Stimulated activated CD8-positive, alpha-beta memory T cell treated with anti-CD3 and anti-CD28 coated beads, Interleukin-12 subunit alpha, Interleukin-12 subunit beta, amount 100 ng/mL, for 1 hour (primary cell): ENCODE results near the gene ATAD3A.
"Not testable (repeated sequence)": the region's sequence is repeated elsewhere in the genome, so short reads cannot be mapped to it uniquely, and the experiment has no call there.

Source experiments
- DNase-seq: peaks from one replicate; pipeline ENCODE4 v3.0.0-alpha.2; 2020; ENCODE audit warnings: low read depth

The ATAD3A gene

DNA sequence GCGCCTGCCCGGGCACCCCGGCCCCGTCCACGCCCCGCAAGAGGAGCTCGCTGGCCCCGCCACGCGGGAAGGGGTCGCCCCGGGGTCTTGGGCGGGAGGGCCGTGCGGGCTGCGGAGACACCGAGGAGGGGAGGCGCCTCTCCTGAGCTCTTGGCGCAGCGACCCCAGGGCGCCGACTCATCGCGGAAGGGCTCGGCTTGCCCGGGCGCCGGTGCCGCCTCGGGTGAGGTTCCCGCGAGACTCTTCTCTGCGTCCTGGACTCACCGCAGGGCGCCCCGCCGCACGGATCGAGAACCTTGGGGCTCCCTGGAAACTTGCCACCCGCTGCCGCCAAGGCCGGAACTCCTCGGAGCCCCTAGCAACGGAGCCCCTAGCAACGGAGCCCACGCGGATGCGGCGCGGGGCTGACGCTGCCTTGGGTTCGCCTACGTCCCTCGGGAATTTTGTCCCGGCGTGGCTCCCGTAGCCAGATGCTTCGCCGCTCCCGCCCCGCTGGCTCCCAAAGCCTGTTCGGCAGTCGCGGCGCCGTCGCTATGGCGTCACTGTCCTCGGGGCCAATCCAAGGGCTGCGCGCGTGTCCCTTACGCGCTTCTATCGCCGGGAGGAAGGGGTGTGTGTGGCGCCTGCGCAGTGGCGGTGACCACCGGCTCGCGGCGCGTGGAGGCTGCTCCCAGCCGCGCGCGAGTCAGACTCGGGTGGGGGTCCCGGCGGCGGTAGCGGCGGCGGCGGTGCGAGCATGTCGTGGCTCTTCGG is at the start of gene ATAD3A:
Gene ATAD3A (plus strand): TSS at position 630 of the 753 bp plus-strand sequence. CDS start 107 bp downstream, at position 737.
- DNase-seq, result peak; percentile 91

DNA sequence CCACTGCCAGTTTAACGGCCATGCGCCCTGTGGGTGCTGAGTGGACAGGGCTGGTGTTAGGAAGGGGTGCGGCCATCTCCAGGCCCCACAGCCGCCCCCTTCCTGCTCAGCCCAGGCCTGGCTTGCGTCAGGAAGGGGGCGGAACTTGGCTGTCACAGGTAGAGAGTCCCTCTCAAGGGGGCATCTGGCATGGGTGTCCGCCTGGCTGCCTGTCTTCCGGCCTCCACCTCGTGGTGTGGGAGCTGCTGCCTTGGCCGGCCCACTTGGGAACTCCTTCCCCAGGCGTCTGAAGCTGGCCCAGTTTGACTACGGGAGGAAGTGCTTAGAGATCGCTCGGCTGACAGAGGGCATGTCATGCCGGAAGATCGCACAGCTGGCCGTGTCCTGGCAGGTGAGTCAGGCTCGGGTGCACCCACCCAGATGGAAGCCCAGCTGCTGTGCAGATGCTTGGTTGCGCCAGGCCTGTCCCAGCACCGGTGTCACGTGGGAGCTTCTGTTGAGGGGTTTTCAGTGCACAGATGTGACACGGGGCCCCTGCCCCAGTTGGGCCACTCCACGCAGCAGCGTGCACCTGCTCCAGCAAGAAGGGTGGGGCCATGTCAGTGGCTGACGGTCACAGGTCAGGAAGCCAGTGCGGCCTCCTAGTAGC is 49.5 kb upstream of the ATAD3A start:
- no peak for DNase-seq

DNA sequence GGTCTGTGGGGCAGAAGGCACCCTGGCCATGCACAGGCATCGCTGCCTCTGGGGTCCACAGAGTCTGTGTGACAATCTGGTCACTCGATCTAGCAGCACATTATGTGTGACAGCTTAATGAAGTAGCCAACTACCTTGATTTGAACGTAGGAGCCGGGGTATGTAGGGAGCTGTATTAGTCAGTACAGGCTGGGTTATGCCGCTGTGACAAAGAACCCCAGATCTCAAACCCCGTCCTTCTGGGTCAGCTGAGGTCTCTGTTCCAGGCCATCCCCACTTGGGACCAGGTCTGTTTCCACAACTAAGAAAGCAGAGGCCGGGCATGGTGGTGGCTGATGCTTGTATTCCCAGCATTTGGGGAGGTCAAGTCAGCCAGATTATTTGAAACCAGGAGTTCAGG is 48.6 kb upstream of the ATAD3A start:
- no peak for DNase-seq

DNA sequence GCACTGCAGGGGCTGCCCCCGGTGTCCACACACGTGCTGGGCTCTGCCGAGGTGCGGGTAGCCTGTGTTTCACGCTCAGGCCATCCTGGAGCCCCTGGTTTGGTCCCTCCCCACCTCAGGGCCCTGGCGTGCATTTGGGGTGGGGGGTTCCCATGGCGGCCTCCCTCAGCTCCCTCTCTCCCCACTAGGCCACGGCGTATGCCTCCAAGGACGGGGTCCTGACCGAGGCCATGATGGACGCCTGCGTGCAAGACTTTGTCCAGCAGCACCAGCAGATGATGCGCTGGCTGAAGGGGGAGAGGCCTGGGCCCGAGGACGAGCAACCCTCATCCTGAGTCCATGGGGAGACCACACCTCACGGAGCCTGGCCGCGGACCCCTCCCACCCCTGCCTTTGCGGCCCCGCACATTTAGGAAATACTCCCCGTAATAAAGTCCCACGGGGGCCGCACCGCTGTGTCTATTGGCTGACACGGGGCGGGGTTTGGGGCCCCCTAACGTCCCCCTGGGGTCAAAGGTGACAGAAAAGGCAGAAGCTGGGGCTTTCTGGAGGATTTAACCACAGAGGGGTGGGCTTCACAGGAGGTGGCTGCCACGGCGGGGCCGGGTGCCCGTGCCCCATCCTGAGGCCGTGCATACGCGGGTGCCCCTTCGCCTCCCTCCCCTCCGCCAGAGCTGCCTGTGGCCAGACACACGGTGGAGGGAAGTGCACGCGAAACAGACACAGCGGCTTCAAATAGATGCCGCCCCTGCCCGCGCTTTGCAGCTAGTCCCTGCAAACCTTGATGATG is 43.6 kb upstream of the ATAD3A start:
- DNase-seq, result not testable (repeated sequence)

DNA sequence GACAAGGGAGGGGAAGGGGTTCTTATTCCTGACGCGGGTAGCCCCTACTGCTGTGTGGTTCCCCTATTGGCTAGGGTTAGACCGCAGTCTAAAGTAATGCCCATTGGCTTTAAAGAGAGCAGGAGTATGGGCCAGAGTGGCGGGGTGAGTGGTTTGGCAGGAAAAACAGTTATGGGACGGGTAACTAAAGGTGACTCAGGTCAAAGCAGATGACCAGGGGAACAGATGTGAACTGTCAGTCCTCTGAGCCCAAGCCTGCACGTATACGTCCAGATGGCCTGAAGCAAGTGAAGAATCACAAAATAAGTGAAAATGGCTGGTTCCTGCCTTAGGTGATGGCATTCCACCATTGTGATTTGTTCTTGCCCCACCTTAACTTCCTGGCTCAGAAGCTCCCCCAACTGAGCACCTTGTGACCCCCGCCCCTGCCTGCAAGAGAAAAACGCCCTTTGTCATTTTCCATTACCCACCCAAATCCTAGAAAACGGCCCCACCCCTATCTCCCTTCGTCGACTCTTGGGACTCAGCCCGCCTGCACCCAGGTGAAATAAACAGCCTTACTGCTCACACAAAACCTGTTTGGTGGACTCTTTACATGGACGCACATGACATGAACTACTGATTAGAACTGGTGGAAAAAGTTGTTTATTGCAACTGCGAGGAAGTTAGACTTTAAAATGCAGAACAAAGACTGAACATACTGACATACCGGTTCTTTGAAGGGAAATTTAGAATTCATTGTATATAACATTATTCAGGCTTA is 41.2 kb upstream of the ATAD3A start:
- DNase-seq, result no peak

DNA sequence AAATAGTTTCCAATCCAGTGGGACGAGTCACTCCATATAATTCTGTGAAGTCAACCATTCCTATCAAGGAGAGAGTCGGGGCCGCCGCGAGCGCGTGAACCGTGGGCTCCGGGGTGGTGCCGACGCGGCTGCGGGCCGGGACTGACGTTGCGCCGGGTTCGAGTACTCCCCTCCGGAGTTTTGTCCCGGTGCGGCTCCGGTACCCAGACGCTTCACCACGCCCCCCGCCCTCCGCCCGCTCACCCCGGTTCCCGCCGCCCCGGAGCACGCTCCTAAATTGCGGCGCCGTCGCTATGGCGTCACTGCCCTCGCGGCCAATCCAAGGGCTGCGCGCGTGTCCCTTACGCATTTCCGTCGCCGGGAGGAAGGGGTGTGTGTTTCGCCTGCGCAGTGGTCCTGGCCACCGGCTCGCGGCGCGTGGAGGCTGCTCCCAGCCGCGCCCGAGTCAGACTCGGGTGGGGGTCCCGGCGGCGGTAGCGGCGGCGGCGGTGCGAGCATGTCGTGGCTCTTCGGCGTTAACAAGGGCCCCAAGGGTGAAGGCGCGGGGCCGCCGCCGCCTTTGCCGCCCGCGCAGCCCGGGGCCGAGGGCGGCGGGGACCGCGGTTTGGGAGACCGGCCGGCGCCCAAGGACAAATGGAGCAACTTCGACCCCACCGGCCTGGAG is 40.4 kb upstream of the ATAD3A start, which contains the start of gene ATAD3B:
Gene ATAD3B (plus strand): TSS at position 377 of the 664 bp plus-strand sequence. CDS start 120 bp downstream, at position 497.
- DNase-seq, result peak; percentile 85

DNA sequence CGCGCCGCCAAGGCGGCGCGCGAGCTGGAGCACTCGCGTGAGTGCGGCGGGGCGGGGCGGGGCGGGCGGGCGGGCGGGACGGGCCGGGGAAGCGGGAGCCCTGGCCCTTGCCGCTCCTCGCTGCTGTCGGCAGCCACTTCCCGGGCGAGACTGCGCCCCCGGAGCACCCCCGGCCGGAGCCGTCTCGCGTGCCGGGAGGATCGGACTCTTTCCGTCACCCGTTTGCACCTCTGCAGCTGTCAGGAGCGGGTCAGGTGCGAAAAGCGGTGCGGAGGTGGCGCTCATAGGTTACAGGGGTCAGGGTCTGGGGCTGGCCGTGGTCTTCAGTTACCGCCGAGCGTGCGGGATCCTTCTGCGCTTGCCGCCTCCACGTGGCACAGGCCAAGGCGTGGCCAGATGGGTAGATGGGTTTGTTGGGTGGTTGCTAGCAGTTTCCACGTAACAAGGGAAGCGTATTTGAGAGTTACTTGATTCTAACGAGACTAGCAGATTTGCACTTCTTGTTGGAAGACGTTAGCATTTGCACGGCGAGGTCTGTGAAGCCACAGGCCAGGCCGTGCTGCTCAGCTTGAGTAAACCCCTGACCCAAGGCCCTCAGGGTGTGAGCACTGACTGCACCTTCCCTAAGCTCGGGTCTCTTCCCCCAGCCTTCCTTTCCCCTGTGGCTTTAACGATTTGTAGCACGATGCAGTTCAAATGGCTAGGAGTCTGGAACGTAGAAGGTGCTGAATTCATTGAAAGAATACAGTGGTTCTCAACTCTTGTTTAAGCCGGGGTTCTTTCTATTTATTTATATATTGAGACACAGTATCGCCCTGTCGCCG is 39.7 kb upstream of the ATAD3A start:
- not testable (repeated sequence) for DNase-seq

DNA sequence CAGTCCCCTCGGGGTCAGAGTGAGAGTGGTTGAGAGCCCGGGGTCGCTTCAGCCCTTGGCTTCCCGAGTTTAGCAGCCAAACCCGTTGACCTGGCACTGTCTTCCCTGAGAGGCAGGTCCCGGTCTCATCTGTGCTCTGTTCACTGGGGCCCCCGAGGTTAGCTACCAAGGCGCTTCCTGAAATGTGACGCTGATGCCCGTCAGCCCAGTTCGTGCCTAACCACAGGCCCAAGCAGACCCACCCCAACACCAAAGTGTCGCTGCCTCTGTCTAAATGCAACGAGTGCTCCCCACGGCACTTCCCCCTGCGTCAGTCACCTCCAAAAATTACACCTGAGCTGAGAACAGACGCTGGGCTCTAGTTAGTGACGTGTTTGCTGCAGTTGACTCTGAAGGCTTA is 36.0 kb upstream of the ATAD3A start:
- DNase-seq, result not testable (repeated sequence)

DNA sequence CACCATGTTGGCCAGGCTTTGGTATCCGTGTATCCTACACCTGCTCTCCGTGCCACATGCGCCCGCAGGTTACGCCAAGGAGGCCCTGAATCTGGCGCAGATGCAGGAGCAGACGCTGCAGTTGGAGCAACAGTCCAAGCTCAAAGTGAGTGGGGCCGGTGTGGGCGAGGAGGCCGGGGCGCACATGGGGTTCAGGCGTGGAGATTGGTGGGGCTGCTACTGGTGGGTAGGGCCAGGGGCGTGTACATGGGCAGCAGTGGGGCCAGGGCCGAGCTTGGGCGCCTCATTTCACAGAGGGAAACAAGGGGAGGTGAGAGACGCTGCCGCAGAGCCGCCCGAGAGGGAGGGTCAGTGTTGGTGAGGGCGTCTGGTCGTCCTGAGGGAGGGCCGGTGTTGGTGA is 34.8 kb upstream of the ATAD3A start:
- DNase-seq, result no peak

DNA sequence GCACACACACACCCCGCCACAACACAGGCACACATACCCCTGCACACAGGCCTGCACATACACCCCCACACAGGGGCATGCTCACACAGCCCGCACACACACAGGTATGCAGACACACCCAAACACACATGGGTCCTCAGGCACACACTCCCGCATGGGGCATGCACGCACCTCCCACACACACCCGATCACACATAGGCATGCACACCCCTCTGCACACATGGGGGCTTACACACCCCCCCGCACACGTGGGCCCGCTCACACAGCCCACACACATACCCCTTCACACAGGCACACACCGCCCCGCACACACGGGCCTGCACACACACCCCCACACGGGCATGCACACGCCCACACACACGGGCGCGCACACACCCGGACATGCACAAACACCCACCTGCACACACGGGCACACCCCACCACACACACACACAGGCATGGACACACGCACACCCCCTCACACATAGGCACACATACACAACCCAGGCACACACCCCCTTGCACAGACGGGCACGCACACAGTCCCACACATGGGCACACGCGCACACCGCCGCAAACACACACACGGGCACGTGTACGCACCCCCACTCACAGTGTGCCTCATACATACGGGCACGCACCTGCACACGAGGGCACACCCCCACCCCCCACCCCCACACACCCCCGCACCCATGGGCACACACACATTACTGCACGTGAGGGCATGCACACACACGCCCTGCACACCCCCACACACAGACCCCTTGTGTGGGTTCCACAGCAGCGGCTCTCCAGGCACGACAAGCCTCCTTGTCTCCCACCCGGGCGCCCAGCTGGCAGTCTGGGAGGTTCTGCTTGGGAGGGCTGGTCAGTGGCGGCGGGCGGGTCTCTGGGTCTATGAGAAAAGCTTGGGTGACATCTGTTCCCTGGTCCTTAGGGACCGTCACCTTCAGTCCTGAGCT is 32.1 kb upstream of the ATAD3A start:
- DNase-seq, result no peak

DNA sequence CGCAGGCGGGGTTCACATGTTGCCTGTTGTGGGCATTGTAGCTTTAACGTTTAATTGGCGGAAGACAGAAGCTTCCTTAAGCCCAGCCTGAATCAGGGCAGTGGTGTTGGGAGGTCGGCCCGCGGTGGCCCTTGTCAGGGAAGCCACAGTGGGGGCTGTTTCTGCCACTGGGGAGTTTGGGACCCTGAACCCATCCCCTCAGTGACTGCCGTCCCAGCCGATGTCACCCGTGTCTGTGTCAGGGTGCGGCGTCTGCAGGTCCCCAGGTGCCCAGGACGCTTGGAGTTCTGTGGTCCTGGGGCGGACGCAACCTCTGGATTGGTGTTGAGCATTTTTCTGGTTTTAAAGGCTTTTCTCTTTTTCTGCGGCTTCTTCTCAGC is 31.5 kb upstream of the ATAD3A start:
- not testable (repeated sequence) for DNase-seq

DNA sequence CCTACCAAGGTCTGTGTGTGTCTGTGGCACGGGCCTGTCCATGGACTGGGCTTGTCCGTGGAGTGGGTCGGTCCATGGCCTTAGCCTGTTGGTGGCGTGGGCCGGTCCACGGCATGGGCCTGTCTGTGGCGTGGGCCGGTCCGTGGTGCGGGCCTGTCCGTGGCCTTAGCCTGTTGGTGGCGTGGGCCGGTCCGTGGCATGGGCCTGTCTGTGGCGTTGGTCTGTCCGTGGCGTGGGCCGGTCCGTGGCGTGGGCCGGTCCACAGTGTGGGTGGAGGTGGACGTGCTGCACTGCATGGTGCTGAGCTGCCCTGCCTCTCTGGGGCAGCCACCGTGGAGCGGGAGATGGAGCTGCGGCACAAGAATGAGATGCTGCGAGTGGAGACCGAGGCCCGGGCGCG is 30.2 kb upstream of the ATAD3A start:
- DNase-seq, result not testable (repeated sequence)

DNA sequence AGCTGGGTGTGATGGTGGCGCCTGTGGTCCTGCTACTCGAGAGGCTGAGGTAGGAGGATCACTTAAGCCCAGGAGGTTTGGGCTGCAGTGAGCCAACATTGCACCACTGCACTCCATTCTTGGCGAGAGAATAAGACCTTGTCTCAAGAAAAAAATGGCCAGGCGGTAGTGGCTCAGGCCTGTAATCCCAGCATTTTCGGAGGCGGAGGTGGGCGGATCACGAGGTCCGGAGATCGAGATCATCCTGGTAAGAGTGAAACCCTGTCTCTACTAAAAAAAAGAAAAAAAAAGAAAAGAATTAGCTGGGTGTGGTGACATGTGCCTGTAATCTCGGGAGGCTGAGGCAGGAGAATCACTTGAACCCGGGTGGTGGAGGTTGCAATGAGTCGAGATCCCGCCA is 29.1 kb upstream of the ATAD3A start:
- DNase-seq, result no peak

DNA sequence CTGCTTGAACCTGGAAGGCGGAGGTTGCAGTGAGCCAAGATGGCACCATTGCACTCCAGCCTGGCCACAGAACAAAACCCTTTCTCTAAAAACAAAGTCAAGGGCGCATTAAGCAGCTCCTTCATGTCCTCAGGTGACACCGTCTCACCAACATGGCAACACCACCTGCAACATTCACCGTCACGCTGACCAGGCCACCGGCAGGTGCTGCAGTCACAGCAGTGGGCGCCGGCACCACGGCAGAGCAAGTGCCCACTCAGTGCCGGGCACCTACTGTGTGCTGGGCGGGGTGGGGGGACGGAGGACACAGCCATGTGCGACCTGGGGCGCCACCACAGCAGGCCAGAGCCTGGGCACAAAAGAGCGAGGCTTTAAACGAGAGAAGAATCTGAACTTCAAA is 28.2 kb upstream of the ATAD3A start:
- no peak for DNase-seq

DNA sequence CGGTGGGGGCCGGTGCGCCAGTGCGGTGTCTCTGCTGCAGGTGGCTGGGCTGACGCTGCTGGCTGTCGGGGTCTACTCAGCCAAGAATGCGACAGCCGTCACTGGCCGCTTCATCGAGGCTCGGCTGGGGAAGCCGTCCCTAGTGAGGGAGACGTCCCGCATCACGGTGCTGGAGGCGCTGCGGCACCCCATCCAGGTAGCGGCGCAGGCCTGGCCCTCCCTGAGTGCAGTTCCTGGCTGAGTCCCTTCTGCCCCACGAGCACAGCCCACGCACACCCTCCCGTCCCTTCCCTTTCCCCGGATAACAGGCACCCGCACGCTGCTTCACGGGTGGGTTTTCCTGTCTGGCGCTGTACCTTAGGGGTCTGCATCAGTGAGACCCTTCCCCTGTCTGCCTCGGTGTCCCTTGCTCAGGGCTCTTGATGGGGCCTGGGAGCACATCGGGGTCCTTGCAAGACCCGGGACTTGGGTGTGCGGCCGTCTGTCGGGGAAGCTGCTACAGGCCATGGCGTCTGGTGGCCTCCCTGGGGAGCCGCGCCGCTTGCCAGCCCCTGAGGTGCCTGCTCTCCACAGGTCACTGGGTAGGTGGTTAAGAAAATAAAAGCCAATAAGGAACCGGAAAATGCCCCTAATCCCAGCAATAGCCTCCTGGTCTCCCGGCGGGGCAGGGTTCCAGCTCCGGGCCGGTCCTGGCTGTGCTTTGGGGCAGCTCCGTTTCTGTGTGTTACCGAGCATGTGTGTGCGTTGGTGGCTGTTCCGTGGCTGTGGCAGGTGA is 26.8 kb upstream of the ATAD3A start:
- not testable (repeated sequence) for DNase-seq

DNA sequence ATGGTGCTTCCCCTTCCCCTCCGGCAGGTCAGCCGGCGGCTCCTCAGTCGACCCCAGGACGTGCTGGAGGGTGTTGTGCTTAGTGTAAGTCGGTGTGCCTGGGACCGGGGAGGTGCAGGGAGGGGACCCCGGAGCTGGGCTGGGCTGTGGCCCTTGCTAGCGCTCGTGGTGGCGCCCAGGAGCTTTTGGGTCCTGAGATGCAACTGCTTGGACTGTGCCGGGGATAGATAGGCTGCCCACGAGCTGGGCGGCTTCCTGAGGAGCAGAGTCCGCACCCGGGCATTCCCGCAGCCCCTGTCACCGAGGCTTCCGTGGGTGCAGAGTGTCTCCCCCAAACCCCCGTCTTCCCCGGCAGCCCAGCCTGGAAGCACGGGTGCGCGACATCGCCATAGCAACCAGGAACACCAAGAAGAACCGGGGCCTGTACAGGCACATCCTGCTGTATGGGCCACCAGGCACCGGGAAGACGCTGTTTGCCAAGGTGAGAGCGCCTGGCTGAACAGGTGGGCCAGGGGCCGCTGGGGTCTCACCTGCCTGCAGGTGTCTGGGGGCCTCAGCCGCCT is 26.1 kb upstream of the ATAD3A start:
- not testable (repeated sequence) for DNase-seq

DNA sequence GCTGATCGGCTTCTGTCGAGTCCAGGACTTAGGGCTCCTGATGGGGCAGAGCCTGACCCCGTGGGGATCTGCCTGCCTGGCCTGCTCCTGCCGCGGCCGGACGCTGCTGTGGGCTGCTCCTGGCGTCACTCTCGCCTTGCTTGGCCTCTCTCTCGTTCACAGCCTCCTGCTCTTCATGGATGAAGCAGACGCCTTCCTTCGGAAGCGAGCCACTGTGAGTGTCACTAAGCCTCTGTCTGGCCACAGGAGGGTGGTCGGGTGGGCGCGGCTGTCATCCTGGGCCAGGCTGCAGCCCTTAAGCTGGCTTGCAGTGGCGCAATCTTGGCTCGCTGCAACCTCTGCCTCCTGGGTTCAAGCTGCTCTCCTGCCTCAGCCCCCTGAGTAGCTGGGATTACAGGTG is 24.3 kb upstream of the ATAD3A start:
- no peak for DNase-seq

DNA sequence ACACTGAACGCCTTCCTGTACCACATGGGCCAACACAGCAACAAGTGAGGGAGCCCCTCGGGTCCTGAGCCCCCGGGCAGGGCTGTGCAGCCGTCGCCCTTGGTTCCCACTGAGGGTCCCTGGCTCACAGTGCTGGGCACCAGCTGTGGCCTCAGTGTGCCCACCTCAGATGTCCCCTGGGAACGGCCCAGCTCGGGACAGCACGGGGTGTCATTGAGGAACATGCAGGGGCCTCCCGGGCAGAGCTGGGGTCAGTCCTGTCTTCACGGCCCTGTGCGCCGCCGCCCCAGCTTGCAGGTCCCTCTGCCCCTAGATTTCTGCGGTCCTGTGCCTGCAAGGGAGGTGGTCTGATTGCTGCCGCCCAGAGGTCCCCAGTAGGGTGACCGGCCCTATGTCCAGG is 22.7 kb upstream of the ATAD3A start:
- DNase-seq, result no peak
